ENCODE data around the gene TJP2.

TJP2 gene

DNA sequence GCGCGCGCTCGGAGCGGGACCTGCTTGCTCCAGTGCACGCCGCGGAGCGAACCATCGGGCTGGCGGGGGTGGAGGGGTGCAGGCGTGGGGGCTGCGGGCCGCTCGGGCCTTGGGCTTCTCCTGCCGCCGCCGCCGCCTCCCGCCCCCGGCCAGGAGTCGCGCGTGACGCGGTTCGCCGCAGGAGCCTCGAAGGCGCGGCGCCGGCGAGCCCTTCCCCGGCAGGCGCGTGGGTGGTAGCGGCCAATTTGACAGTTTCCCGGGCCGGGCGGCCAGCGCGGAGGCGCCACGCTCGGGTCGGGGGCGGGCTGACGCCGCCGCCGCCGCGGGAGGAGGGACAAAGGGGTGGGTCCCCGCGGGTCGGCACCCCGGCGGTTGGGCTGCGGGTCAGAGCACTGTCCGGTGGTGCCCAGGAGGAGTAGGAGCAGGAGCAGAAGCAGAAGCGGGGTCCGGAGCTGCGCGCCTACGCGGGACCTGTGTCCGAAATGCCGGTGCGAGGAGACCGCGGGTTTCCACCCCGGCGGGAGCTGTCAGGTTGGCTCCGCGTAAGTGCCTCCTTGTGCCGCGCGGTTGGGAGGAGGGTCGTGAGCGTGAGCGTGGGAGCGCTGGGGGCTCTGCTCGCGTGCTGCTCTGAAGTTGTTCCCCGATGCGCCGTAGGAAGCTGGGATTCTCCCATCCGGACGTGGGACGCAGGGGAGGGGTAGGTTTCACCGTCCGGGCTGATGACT is at the start of gene TJP2:
Gene TJP2, plus strand, starts transcription at position 387 of the 725 bp plus-strand sequence. Its CDS starts 96 bp downstream, at position 483.
- H3K4me3 ChIP-seq (ENCODE audit: low read depth, low read length), result peak within 1 kb of the TSS; percentile 85
- TF ChIP-seq, protein P1, sequence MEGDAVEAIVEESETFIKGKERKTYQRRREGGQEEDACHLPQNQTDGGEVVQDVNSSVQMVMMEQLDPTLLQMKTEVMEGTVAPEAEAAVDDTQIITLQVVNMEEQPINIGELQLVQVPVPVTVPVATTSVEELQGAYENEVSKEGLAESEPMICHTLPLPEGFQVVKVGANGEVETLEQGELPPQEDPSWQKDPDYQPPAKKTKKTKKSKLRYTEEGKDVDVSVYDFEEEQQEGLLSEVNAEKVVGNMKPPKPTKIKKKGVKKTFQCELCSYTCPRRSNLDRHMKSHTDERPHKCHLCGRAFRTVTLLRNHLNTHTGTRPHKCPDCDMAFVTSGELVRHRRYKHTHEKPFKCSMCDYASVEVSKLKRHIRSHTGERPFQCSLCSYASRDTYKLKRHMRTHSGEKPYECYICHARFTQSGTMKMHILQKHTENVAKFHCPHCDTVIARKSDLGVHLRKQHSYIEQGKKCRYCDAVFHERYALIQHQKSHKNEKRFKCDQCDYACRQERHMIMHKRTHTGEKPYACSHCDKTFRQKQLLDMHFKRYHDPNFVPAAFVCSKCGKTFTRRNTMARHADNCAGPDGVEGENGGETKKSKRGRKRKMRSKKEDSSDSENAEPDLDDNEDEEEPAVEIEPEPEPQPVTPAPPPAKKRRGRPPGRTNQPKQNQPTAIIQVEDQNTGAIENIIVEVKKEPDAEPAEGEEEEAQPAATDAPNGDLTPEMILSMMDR (IDR thresholded peaks at IDR 0.05; ENCODE audit: borderline replicate concordance, insufficient read depth, low read depth, low read length), result no peak

- H3K4me3 ChIP-seq (ENCODE audit: low read depth, low read length), result no peak overlapping the region
- TF ChIP-seq, protein P1 (IDR thresholded peaks at IDR 0.05; ENCODE audit: borderline replicate concordance, insufficient read depth, low read depth, low read length), result no peak
Observed at GRCh38 chr9:69130456-69131441, 43.3 kb upstream of the TJP2 start.

- no peak overlapping the region for H3K4me3 ChIP-seq (ENCODE audit: low read depth, low read length)
- TF ChIP-seq, protein P1 (IDR thresholded peaks at IDR 0.05; ENCODE audit: borderline replicate concordance, insufficient read depth, low read depth, low read length), result no peak
Observed at GRCh38 chr9:69131682-69132081, 42.4 kb upstream of the TJP2 start.

DNA sequence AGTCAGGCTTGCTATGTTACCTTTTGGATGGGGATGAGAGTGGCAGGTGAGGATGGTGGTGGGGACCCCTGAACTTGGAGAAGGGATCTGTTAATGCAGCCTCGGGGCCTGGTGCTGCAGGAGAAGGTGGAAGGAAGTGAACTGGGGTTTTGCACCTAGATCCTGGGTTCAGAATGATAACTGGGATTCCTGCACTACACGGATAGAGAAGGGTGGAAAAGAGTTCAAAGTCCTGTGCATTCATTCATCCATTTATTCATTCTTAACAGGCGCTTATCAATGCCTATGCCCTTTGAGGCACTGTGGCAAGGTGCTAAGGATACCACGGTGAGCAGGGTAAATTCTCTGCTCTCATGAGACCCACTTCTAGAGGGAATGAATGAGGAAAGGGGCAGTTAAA is 41.7 kb upstream of the TJP2 start:
- TF ChIP-seq, protein P1 (IDR thresholded peaks at IDR 0.05; ENCODE audit: borderline replicate concordance, insufficient read depth, low read depth, low read length), result no peak
- H3K4me3 ChIP-seq (ENCODE audit: low read depth, low read length), result no peak overlapping the region

GRCh38 chr9:69134412-69134811 is 39.7 kb upstream of the TJP2 start:
- TF ChIP-seq, protein P1 (IDR thresholded peaks at IDR 0.05; ENCODE audit: borderline replicate concordance, insufficient read depth, low read depth, low read length), result no peak
- no peak overlapping the region for H3K4me3 ChIP-seq (ENCODE audit: low read depth, low read length)

- TF ChIP-seq, protein P1 (IDR thresholded peaks at IDR 0.05; ENCODE audit: borderline replicate concordance, insufficient read depth, low read depth, low read length), result no peak
- H3K4me3 ChIP-seq (ENCODE audit: low read depth, low read length), result no peak overlapping the region
Observed at GRCh38 chr9:69136185-69136584, 37.9 kb upstream of the TJP2 start.
